SK-N-SH (cell line): ENCODE data around the gene COX4I2. TPM values are rescaled to one million over a fixed set of nuclear protein-coding genes. Genes with fewer than 3 reads are reported as not detected.
"Not testable (repeated sequence)": the region's sequence is repeated elsewhere in the genome, so short reads cannot be mapped to it uniquely, and the experiment has no call there.

Experiments used
- CTCF ChIA-PET: fragments of 300-600, 350-600 bp; formaldehyde crosslinking; extraction: SDS; loops from one replicate; lab custom pipeline; 2021; lab: Yijun Ruan, JAX
- POLR2A ChIA-PET: fragments of 350-600 bp; sonication (Branson Sonifier 250); formaldehyde crosslinking; extraction: SDS; loops from one replicate; lab custom pipeline; 2020; ENCODE audit warnings: antibody characterized with exemption, inconsistent platforms; lab: Yijun Ruan, JAX
- DNase-seq: peaks from one replicate; pipeline ENCODE4 v3.0.0; 2012
- H2AFZ ChIP-seq: fragments of 200-600 bp; sonication (generic); 2 replicates; pipeline ENCODE4 v1.8.1; 2016; ENCODE audit warnings: antibody characterized with exemption, mild to moderate bottlenecking, low read depth
- H3F3A ChIP-seq: fragments of 200-600 bp; sonication (generic); replicated peaks from 2 replicates; pipeline ENCODE3; 2016; ENCODE audit warnings: antibody characterized with exemption, mild to moderate bottlenecking; ENCODE audit not compliant: insufficient read depth
- H3K27ac ChIP-seq, 2 experiments: fragments of 200-500 bp in 1 of 2; fragments of 200-600 bp in 1 of 2; sonication (Bioruptor generic) in 1 of 2; sonication (generic), shearing (Covaris generic) in 1 of 2; 2 replicates each; pipeline versions ENCODE4 v1.5.1 to v1.6.1; 2014 to 2016; ENCODE audit warnings: low read depth in 2 of 2, inconsistent platforms in 1 of 2, low read length in 1 of 2, mild to moderate bottlenecking in 1 of 2, mixed read lengths in 1 of 2
- H3K27me3 ChIP-seq: fragments of 200-600 bp; sonication (generic), shearing (Covaris generic); 2 replicates; pipeline ENCODE4 v1.6.1; 2016; ENCODE audit warnings: mixed run types; ENCODE audit not compliant: insufficient read depth
- H3K36me3 ChIP-seq, 2 experiments: fragments of 200-500 bp in 1 of 2; fragments of 200-600 bp in 1 of 2; sonication (Bioruptor generic) in 1 of 2; sonication (generic) in 1 of 2; replicated peaks in 1 of 2; 2 replicates each; pipeline versions ENCODE3 to v1.5.1; 2014 to 2016; ENCODE audit warnings: low read length in 1 of 2, mild to moderate bottlenecking in 1 of 2; ENCODE audit not compliant: insufficient read depth in 2 of 2, control insufficient read depth in 1 of 2
- H3K4me1 ChIP-seq, 2 experiments: fragments of 200-500 bp in 1 of 2; fragments of 200-600 bp in 1 of 2; sonication (Bioruptor generic) in 1 of 2; sonication (generic), shearing (Covaris generic) in 1 of 2; 2 replicates each; pipeline versions ENCODE4 v1.5.1 to v1.6.1; 2014 to 2016; ENCODE audit warnings: low read depth in 1 of 2, low read length in 1 of 2, mixed run types in 1 of 2; ENCODE audit not compliant: insufficient read depth in 2 of 2, control insufficient read depth in 1 of 2
- H3K4me2 ChIP-seq: fragments of 200-600 bp; sonication (generic), shearing (Covaris generic); 2 replicates; pipeline ENCODE4 v1.6.1; 2017; ENCODE audit warnings: mixed run types
- H3K4me3 ChIP-seq, 2 experiments: fragments of 200-500 bp in 1 of 2; fragments of 200-600 bp in 1 of 2; sonication (Bioruptor generic) in 1 of 2; sonication (generic), shearing (Covaris generic) in 1 of 2; 2 replicates each; pipeline versions ENCODE4 v1.5.1 to v1.8.1; 2014 to 2016; ENCODE audit warnings: low read depth in 2 of 2, inconsistent platforms in 1 of 2, low read length in 1 of 2, mild to moderate bottlenecking in 1 of 2, mixed read lengths in 1 of 2, moderate library complexity in 1 of 2
- H3K79me2 ChIP-seq: fragments of 200-600 bp; sonication (generic); 2 replicates; pipeline ENCODE4 v1.8.1; 2017; ENCODE audit warnings: mild to moderate bottlenecking; ENCODE audit not compliant: insufficient read depth
- H3K9ac ChIP-seq: fragments of 200-600 bp; sonication (generic); 2 replicates; pipeline ENCODE4 v1.6.1; 2017; ENCODE audit warnings: mixed run types
- H3K9me2 ChIP-seq: fragments of 200-600 bp; sonication (generic); 2 replicates; pipeline ENCODE4 v1.6.1; 2017; ENCODE audit warnings: mixed run types
- H3K9me3 ChIP-seq: fragments of 200-600 bp; sonication (generic); 2 replicates; pipeline ENCODE4 v1.6.1; 2017; ENCODE audit warnings: mixed run types, mild to moderate bottlenecking, moderate library complexity
- H4K20me1 ChIP-seq: fragments of 200-600 bp; sonication (generic); 2 replicates; pipeline ENCODE4 v1.6.1; 2017; ENCODE audit warnings: mild to moderate bottlenecking, mixed run types; ENCODE audit not compliant: insufficient read depth
- ELF1 ChIP-seq: IDR thresholded peaks from 2 replicates; pipeline ENCODE4 v1.4.0; 2012
- JUND ChIP-seq: IDR thresholded peaks from 2 replicates; pipeline ENCODE4 v1.4.0; 2012
- PBX3 ChIP-seq: IDR thresholded peaks from 2 replicates; pipeline ENCODE4; 2012
- POLR2AphosphoS5 ChIP-seq: IDR thresholded peaks from 2 replicates; pipeline ENCODE4 v1.6.1; 2012; ENCODE audit warnings: low read depth, low read length
- RAD21 ChIP-seq: IDR thresholded peaks from 2 replicates; pipeline ENCODE4 v1.6.1; 2012; ENCODE audit warnings: mild to moderate bottlenecking, low read length
- RFX5 ChIP-seq: IDR thresholded peaks from 2 replicates; pipeline ENCODE4 v1.6.1; 2012; ENCODE audit warnings: mild to moderate bottlenecking, improper control_type of control experiment, low read length
- YY1 ChIP-seq: IDR thresholded peaks from 2 replicates; pipeline ENCODE4 v1.4.0; 2012; ENCODE audit warnings: low read depth, mild to moderate bottlenecking
- WGBS: methylation state at CpG from one replicate; pipeline ENCODE4 v1.1.6; 2017; ENCODE audit warnings: low lambda C conversion rate; 5-methylcytosine and 5-hydroxymethylcytosine counted together
- polyA plus RNA-seq, 3 experiments: library from polyadenylated mRNA; depleted of rRNA; stranded (reverse); fragments of >200 nt; gene quantifications; 2 replicates each; pipeline ENCODE4 v1.2.3, GENCODE V29; 2012

Gene COX4I2
- polyA plus RNA-seq, 1 of the 3 experiments (the other 2 are of a cell fraction), result 0.21 TPM

- POLR2A ChIA-PET, result interaction anchor here (1.0 to 7.4 kb wide), 7 partner anchors 8 to 111 kb away, joined by 3 to 181 read pairs (median 7); partner anchors contain the start of genes BCL2L1 and ID1
- H2AFZ ChIP-seq, H3K9me2 ChIP-seq, H4K20me1 ChIP-seq, H3K9ac ChIP-seq, H3K27ac ChIP-seq, DNase-seq, H3K79me2 ChIP-seq, H3K36me3 ChIP-seq, H3K4me2 ChIP-seq, H3K9me3 ChIP-seq, H3K4me3 ChIP-seq, H3K27me3 ChIP-seq: not testable (repeated sequence)
- CTCF ChIA-PET, result interaction anchor here (0.7 to 33.9 kb wide), 51 partner anchors 9 to 873 kb away, joined by 3 to 1802 read pairs (median 6); partner anchors contain the start of genes BCL2L1 and ID1
- Histone ChIP-seq H3F3A (peaks cover 44% of the 10 kb centered on the region), H3K4me1 (peaks cover 16 to 25% of the 10 kb centered on the region in 2 experiments)
- WGBS, result 81% methylated on average over 12 of the region's 12 CpGs
Measured at GRCh38 chr20:31612271-31612640, 25.5 kb upstream of the COX4I2 start.

GRCh38 chr20:31615416-31615815, 22.3 kb upstream of the COX4I2 start:
- Histone ChIP-seq H2AFZ (no peak overlapping the region), H3K27ac (no peak overlapping the region), H3K9ac (no peak overlapping the region), H3K79me2 (no peaks in the 10 kb centered on the region), H3K4me2 (no peak overlapping the region), H3K27me3 (no peaks in the 10 kb centered on the region), H3K36me3 (no peaks in the 10 kb centered on the region), H3K9me2 (no peaks in the 10 kb centered on the region), H4K20me1 (no peaks in the 10 kb centered on the region), H3K4me3 (no peak overlapping the region), H3F3A (peaks cover 14% of the 10 kb centered on the region), H3K4me1 (peaks cover 5 to 7% of the 10 kb centered on the region in 2 experiments; a peak in 1 of 4 replicates), H3K9me3 (no peaks in the 10 kb centered on the region)
- no peak for DNase-seq
- 98% methylated on average over 8 of the region's 8 CpGs for WGBS
- ChIA-PET CTCF (interaction anchor here (0.7 to 33.9 kb wide), 2 partner anchors 50 to 112 kb away, joined by 3 to 1802 read pairs; no protein-coding TSS in a partner anchor), POLR2A (no interaction called here)
- TF ChIP-seq JUND, result no peak

- Histone ChIP-seq H2AFZ (no peak overlapping the region), H3K27me3 (no peaks in the 10 kb centered on the region), H3K4me3 (no peak overlapping the region), H4K20me1 (no peaks in the 10 kb centered on the region), H3K79me2 (no peaks in the 10 kb centered on the region), H3K4me2 (no peak overlapping the region), H3K4me1 (peaks cover 0 to under 1% of the 10 kb centered on the region in 2 experiments; a peak in 1 of 4 replicates), H3F3A (no peaks in the 10 kb centered on the region), H3K27ac (no peak overlapping the region), H3K9me3 (no peaks in the 10 kb centered on the region), H3K9ac (no peak overlapping the region)
- DNase-seq, result no peak
- ChIA-PET POLR2A (no interaction called here), CTCF (interaction anchor here (1.2 to 33.9 kb wide), 3 partner anchors 16 to 52 kb away, joined by 3 to 1802 read pairs (median 4); no protein-coding TSS in a partner anchor)
- TF ChIP-seq ELF1 (no peak), PBX3 (no peak), RFX5 (no peak), RAD21 (no peak), YY1 (no peak), POLR2AphosphoS5 (no peak)
- TF ChIP-seq, all 33 proteins: peak for 0
- H3K9me2 ChIP-seq, result no peaks in the 10 kb centered on the region
- no peaks in the 10 kb centered on the region for H3K36me3 ChIP-seq
- 88% methylated on average over 6 of the region's 6 CpGs for WGBS
Measured at GRCh38 chr20:31617432-31618104, 20.1 kb upstream of the COX4I2 start.
